WERI-Rb-1 (cell line): Measurements from ENCODE around the gene TTLL12.

ENCODE experiments used
- DNase-seq: peaks from one replicate; pipeline ENCODE4 v3.0.0-alpha.2; 2020
- H3K27ac ChIP-seq: fragments of 250-450 bp; sonication (Bioruptor Pico); 2 replicates; pipeline ENCODE4 v1.5.1; 2020; ENCODE audit warnings: mild to moderate bottlenecking, moderate library complexity
- H3K27me3 ChIP-seq: fragments of 250-450 bp; sonication (Bioruptor Pico); 2 replicates; pipeline ENCODE4 v1.5.1; 2021; ENCODE audit warnings: mild to moderate bottlenecking, low read depth, moderate library complexity; ENCODE audit not compliant: insufficient read depth, severe bottlenecking
- H3K36me3 ChIP-seq: fragments of 250-450 bp; sonication (Bioruptor Pico); 2 replicates; pipeline ENCODE4 v1.5.1; 2020; ENCODE audit warnings: mild to moderate bottlenecking, moderate library complexity
- H3K4me3 ChIP-seq: 2 replicates; pipeline ENCODE4 v1.5.1; 2011; ENCODE audit warnings: low read depth, mild to moderate bottlenecking, control low read depth, low read length
- H3K9me3 ChIP-seq: fragments of 250-450 bp; sonication (Bioruptor Pico); 2 replicates; pipeline ENCODE4 v1.5.1; 2021; ENCODE audit warnings: mild to moderate bottlenecking, moderate library complexity; ENCODE audit not compliant: severe bottlenecking
- CTCF ChIP-seq: IDR thresholded peaks from 2 replicates; pipeline ENCODE4 v1.5.1; 2011; ENCODE audit warnings: low read depth, mild to moderate bottlenecking, control low read depth, inconsistent platforms, low read length

TTLL12 gene

DNA sequence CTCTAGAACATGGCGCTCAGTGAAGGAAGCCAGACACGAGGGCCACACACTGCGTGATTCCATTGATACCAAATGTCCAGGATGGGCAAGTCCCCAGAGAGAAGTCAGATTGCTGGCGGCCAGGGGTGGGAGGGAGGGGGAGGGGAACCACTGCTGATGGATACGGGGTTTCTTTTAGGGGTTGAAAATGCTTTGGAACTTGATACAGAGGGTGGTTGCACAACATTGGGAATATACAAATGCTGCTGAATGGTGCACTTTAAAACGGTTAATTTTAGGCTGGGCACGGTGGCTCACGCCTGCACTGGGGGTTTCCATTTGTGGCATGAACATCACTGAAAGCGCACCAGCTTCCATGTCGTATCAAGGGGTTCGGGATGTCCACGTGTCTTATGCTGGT, 30.5 kb downstream of the TTLL12 start:
- Histone ChIP-seq H3K27me3 (no peaks in the 10 kb centered on the region), H3K27ac (no peak overlapping the region), H3K9me3 (no peaks in the 10 kb centered on the region), H3K4me3 (no peak overlapping the region), H3K36me3 (no peaks in the 10 kb centered on the region)
- DNase-seq = no peak
- TF ChIP-seq CTCF = no peak

GRCh38 chr22:43155789-43156188, 31.1 kb downstream of the TTLL12 start:
- Histone ChIP-seq H3K36me3 (no peaks in the 10 kb centered on the region), H3K27ac (no peak overlapping the region), H3K9me3 (no peaks in the 10 kb centered on the region), H3K27me3 (no peaks in the 10 kb centered on the region), H3K4me3 (no peak overlapping the region)
- TF ChIP-seq CTCF = no peak
- DNase-seq = no peak

- H3K36me3 ChIP-seq = no peaks in the 10 kb centered on the region
- TF ChIP-seq CTCF = no peak
- H3K27me3 ChIP-seq = no peaks in the 10 kb centered on the region
- no peak for DNase-seq
- no peak overlapping the region for H3K27ac ChIP-seq
- no peak overlapping the region for H3K4me3 ChIP-seq
- H3K9me3 ChIP-seq = no peaks in the 10 kb centered on the region
Measured at GRCh38 chr22:43154887-43155536, 31.9 kb downstream of the TTLL12 start.

DNA sequence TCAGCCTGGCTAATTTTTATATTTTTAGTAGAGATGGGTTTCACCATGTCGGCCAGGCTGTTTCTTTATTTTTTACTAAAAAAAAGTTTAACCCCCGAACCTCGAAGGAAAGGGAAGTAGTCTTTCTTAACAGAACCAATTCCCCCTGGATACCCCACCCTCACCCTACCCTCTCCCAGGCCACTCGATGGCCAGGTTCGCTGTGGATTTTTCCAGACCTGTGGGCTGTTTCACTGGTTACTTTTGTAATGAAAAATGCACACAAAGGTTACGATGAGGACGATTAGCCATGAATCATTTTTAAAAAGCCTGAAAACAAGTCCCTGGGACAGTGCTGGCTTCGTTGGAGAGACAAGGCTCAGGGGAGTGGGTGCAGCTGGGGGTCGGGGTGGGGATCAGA, 33.0 kb downstream of the TTLL12 start:
- H3K27ac ChIP-seq = no peak overlapping the region

GRCh38 chr22:43152357-43153071, 34.4 kb downstream of the TTLL12 start:
- Histone ChIP-seq H3K27me3 (no peaks in the 10 kb centered on the region), H3K9me3 (no peaks in the 10 kb centered on the region), H3K36me3 (no peaks in the 10 kb centered on the region), H3K4me3 (no peak overlapping the region), H3K27ac (no peak overlapping the region)
- no peak for TF ChIP-seq CTCF
- DNase-seq = no peak

More for the DNA sequence above, 33.0 kb downstream of the TTLL12 start:
- no peak overlapping the region for H3K4me3 ChIP-seq
- H3K27me3 ChIP-seq = no peaks in the 10 kb centered on the region
- no peak for DNase-seq
- H3K36me3 ChIP-seq = no peaks in the 10 kb centered on the region
- no peak for TF ChIP-seq CTCF
- H3K9me3 ChIP-seq = no peaks in the 10 kb centered on the region
